Measurements from ENCODE around the gene SLC25A13.
"Not testable (repeated sequence)": the region's sequence is repeated elsewhere in the genome, so short reads cannot be mapped to it uniquely, and the experiment has no call there.

Gene SLC25A13

DNA sequence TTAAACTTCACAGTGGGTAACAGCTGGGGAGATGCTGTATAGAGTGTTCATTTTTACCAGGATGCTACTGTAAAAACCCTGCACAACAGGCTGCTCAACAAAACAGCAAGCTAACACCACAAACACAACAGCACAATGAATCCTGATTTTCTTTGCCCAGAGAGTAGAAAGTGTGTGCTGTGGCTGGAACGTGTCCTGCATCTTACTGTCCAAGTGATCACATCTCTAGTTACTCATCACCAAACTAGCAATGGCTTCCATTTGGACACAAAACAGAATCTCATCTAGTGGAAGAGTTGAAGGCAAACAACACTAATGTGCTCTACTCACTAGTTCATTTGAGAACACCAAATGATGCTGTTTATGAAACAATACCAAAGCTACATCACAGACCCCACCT, 121.2 kb downstream of the SLC25A13 start:
- no peak for DNase-seq

GRCh38 chr7:96199421-96199820, 122.5 kb downstream of the SLC25A13 start:
- no peak for DNase-seq

DNA sequence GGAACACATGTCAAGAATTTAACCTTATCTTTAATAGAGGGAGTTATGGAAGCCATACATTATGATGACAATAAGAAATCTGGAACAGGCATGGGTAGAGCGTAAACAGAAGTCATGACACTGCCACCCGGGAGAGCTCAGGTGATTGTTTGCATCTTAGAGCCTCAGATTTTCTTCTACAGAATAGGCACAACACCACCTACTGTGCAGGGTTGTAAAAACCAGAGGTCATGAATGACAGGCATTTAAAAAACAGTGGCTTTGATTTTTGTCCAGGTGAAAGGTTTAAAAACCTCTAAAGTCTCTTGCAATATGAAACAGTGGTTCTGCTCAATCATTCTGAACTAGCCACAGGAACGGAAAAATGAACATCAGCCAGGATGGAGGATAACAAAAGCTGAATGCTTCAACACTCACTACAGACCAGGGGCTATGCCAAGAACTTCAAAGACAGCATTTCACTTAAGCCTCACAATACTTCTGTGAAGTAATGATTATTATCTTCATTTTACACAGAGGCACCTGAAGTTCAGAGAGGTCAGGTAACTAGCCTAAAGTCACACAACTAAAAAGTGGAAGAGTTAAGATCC, 123.8 kb downstream of the SLC25A13 start:
- DNase-seq = no peak

DNA sequence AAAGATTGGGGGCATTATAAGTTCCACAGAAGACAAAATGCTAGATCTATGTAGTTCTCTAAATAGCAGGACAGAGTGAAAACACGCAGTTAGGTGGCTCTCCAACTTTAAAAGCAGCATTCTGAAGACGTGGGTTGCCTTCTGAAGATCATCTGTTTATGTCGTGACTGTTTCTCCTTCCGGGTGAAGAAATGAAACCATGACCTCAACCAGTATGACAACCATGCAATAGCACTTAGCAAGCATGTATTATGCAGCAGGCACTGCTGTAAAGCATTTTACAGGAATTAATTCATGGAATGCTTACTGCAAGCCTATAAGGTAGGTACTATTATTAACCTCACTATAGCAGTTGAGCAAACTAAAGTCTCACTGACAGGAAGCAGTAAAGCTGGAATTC, 125.2 kb downstream of the SLC25A13 start:
- no peak for DNase-seq

DNA sequence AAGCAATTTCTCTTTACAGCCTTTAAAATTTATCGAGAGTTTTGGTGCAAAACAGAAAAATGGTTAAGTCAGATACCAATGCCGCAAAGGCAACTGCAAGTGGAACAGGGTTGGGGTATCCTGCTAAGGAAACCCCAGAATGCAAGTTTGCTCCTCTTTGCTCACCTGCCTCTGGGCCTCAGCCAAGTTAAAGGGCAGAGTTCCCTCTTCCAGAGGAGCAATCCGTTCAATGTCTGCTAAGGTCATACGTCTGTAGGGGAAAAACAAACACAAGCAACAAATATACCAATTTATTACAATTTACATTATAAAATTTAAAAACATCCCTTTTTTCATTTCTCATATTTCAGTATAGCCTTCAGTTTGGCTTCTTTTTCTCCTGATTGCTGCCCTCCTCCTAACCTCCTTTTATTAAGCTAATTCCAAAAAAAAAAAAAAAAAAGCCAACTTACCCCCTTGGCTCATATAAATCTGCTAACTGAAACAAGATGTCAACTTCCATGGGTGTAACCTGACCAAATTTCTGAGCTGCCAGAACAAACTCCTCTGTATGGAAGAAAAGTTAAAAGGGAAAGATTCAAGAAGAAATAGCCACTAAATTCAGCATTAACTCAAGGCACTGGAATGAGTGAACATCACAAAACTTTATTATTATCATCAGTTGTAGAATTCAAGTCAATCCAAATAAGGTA, 132.6 kb downstream of the SLC25A13 start:
- DNase-seq = no peak

GRCh38 chr7:96188591-96188991, 133.3 kb downstream of the SLC25A13 start:
- DNase-seq = no peak

- DNase-seq = no peak
Measured at GRCh38 chr7:96188174-96188581, 133.7 kb downstream of the SLC25A13 start.

- DNase-seq = no peak
Measured at GRCh38 chr7:96187735-96188134, 134.2 kb downstream of the SLC25A13 start.

DNA sequence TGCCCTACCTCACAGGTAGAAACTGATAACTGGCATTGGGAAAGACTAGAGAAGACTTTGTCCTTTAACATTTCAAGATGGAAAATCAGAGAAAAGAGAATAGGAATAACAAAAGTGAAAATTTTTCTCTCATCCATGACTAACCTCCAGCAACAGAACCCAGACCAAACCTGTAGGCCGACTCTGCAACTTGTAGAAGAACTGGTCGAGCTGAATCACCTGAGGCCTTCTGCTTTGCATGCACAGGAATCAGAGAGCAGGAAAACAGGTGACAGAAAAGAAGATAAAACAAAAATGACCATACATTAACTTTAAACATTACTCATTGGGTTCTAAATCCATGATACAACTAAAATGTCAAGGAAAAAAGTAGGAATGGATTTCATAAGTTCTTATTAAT, 137.1 kb downstream of the SLC25A13 start:
- DNase-seq = no peak

GRCh38 chr7:96183163-96183670, 138.7 kb downstream of the SLC25A13 start:
- DNase-seq = no peak

DNA sequence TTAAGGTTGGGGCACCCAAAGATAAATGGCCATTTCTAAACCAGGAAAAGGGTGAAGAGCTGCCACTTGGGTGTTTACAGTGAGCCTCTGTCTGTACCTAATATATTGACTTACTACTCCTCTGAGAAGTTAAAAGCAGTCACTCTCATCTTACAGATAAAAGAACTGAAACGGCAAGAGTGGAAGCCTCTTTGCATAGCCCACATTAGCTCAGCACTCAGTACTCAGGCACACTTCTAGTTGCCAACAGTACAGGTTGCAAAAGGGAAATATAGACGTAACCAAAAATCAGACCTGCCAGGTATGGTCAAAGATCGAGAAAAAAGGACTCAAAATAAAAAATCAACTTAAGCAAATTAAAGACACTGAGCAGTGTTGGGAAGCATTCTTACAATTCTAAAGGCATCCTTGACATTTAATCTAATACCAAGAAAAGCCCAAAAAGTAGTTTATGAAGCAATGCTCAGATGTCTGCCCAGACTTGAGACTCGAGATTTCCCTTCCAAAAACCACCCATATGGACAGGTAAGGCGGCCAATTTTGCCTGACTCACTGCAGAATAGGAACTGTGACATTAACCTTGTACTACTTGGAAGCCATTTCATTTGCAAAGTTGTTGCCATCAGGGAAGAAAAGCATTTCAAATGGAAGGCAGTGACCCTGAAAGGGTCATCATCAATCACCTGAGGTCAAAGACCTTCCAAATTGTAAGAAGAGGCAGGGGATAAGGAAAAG, 139.3 kb downstream of the SLC25A13 start:
- no peak for DNase-seq

GRCh38 chr7:96181174-96181573, 140.7 kb downstream of the SLC25A13 start:
- no peak for DNase-seq

- no peak for DNase-seq
Measured at GRCh38 chr7:96179837-96180236, 142.1 kb downstream of the SLC25A13 start.

GRCh38 chr7:96179341-96179740, 142.6 kb downstream of the SLC25A13 start:
- DNase-seq = no peak

- DNase-seq = no peak
Measured at GRCh38 chr7:96178581-96178980, 143.3 kb downstream of the SLC25A13 start.

DNA sequence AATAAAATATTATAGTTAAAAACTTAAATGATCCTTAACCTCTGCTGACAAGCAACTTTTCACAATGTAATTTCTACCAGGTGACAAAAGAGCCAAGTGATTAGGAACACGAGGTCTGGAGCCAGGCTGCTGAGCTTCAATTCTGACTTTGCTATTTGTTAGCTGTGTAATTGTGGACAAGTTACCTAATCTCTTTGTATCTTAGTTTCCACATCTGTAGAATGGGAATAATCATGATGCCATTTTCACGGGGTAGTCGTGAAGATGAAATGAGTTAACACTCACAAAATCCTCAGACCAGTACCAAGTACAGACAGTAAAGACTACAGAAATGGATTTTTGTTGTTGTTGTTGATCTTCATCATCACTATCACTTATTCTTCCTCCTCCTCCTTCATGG, 144.5 kb downstream of the SLC25A13 start:
- DNase-seq = no peak

DNA sequence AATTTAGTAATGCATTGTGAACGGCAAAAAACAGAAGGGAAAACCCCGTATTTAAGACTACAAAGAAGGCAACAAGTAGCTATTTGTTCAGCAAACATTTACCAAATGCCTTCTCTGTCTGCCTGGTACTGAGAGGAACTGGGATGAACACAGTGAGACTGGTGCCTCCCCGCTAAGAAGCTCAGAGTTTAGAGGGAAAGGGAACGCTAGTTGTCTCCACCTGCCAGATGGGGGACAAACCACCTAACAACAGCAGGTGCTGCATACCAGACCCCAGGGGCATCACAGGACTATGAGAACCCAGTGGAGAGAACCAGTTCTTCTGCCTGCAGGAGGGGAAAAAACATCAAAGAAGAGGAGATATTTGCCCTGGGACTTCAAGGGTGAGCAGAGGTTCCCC, 147.1 kb downstream of the SLC25A13 start:
- DNase-seq = no peak

- DNase-seq = no peak
Measured at GRCh38 chr7:96173781-96174180, 148.1 kb downstream of the SLC25A13 start.

- DNase-seq = no peak
Measured at GRCh38 chr7:96169439-96169838, 152.5 kb downstream of the SLC25A13 start.

GRCh38 chr7:96167424-96167823, 154.5 kb downstream of the SLC25A13 start:
- DNase-seq = no peak

DNA sequence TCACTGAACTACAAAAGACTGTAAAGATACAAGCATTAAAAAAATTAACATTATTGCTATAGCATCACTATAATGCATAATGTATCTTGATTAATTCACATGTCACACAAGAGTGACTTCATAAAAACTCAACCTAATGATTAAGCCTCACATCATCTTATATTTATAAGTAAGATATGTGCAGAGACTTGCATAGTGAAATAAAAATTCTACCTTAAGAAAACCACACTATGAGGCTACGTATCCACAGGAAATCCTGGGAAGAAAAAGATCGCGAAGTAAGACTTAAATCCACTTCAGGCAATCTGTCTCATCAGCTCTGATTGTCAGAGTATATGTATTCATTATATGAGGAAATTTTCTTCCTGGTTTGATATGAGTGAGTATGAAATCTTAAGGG, 160.0 kb downstream of the SLC25A13 start:
- DNase-seq = no peak

GRCh38 chr7:96157856-96158255, 164.0 kb downstream of the SLC25A13 start:
- DNase-seq = no peak

- not testable (repeated sequence) for DNase-seq
Measured at GRCh38 chr7:96154506-96154905, 167.4 kb downstream of the SLC25A13 start.

- no peak for DNase-seq
Measured at GRCh38 chr7:96152706-96153105, 169.2 kb downstream of the SLC25A13 start.

All from activated CD4-positive, alpha-beta T cell treated with anti-CD3 and anti-CD28 coated beads, Interleukin-2, amount 50 U/mL, for 4 hours (primary cell).